ENCODE data around the gene TDRD6. TPM values are rescaled to one million over a fixed set of nuclear protein-coding genes. Genes with fewer than 3 reads are reported as not detected.
A peak's percentile ranks its signal among the peaks of the same experiment; 100 is the strongest.

The TDRD6 gene
- polyA plus RNA-seq, 1 of the 3 experiments (the other 2 are of a cell fraction) = not detected

- no peaks in the 10 kb centered on the region for H3K27me3 ChIP-seq (ENCODE audit: insufficient read depth)
- WGBS (ENCODE audit: low lambda C conversion rate) = under 1% methylated on average over 23 of the region's 72 CpGs
- H3K4me3 ChIP-seq (ENCODE audit: low read depth in 2 of 2, low read length in 1 of 2) = peak within 1 kb of the TSS; percentile 77 to 87
- no peaks in the 10 kb centered on the region for H3K36me3 ChIP-seq (replicated peaks in 1 of 2; ENCODE audit: control insufficient read depth in 1 of 2, insufficient read depth in 2 of 2, low read length in 1 of 2)
- ChIA-PET CTCF (interaction anchor here (0.7 to 1.0 kb wide), 2 partner anchors 9 to 174 kb away, joined by 3 read pairs; no protein-coding TSS in a partner anchor), POLR2A (no interaction called here)
- TF ChIP-seq REST (IDR thresholded peaks at IDR 0.05; ENCODE audit: low read depth, low read length) = no peak
- peak; percentile 59 for TF ChIP-seq PBX3 (IDR thresholded peaks at IDR 0.05)
- H4K20me1 ChIP-seq (ENCODE audit: insufficient read depth) = no peaks in the 10 kb centered on the region
- peaks cover 0 to 3% of the 10 kb centered on the region in 2 experiments; a peak in 2 of 4 replicates for H3K4me1 ChIP-seq (ENCODE audit: control insufficient read depth in 1 of 2, insufficient read depth in 2 of 2, low read depth in 1 of 2, low read length in 1 of 2)
- no peaks in the 10 kb centered on the region for H3K9me2 ChIP-seq
- no peaks in the 10 kb centered on the region for H3F3A ChIP-seq (replicated peaks; ENCODE audit: insufficient read depth)
- peak within 1 kb of the TSS; percentile 93 for H2AFZ ChIP-seq (ENCODE audit: low read depth)
- peaks cover 7% of the 10 kb centered on the region; the same call in 1 of the 2 replicates for H3K9me3 ChIP-seq
- DNase-seq = peak; percentile 91
- peak within 1 kb of the TSS; percentile 96 for H3K4me2 ChIP-seq
- H3K27ac ChIP-seq (ENCODE audit: low read depth in 2 of 2, low read length in 1 of 2) = peak within 1 kb of the TSS in 1 of 2 experiments; percentile 70; a peak in 2 of 4 replicates
- no peaks in the 10 kb centered on the region for H3K79me2 ChIP-seq (ENCODE audit: insufficient read depth)
- H3K9ac ChIP-seq = no peak within 1 kb of the TSS
Observed at GRCh38 chr6:46652603-46653438, 34.9 kb upstream of the TDRD6 start, which contains the start of the genes CYP39A1 and SLC25A27. Gene CYP39A1 (minus strand): TSS chr6:46652818. CDS start chr6:46652582, 236 bp downstream. Gene SLC25A27 (plus strand): TSS chr6:46652975. CDS start chr6:46653193, 218 bp downstream.

- CTCF ChIA-PET = interaction anchor here (1.0 kb wide), 1 partner anchor 175 kb away, joined by 3 read pairs; no protein-coding TSS in a partner anchor
- 24% methylated on average over 10 of the region's 10 CpGs for WGBS (ENCODE audit: low lambda C conversion rate)
- POLR2A ChIA-PET = no interaction called here
Observed at GRCh38 chr6:46653439-46654195, 34.1 kb upstream of the TDRD6 start.

More at GRCh38 chr6:46653439-46654195, 34.1 kb upstream of the TDRD6 start:
- Histone ChIP-seq H3K9ac (no peak overlapping the region), H3F3A (replicated peaks; ENCODE audit: insufficient read depth) (no peaks in the 10 kb centered on the region), H3K4me1 (ENCODE audit: control insufficient read depth in 1 of 2, insufficient read depth in 2 of 2, low read depth in 1 of 2, low read length in 1 of 2) (peaks cover 0 to 3% of the 10 kb centered on the region in 2 experiments; a peak in 2 of 4 replicates), H3K27me3 (ENCODE audit: insufficient read depth) (no peaks in the 10 kb centered on the region), H3K36me3 (replicated peaks in 1 of 2; ENCODE audit: control insufficient read depth in 1 of 2, insufficient read depth in 2 of 2, low read length in 1 of 2) (no peaks in the 10 kb centered on the region), H3K9me3 (peaks cover 7% of the 10 kb centered on the region; the same call in 1 of the 2 replicates), H3K27ac (ENCODE audit: low read depth in 2 of 2, low read length in 1 of 2) (no peak overlapping the region; a peak in 1 of 4 replicates), H4K20me1 (ENCODE audit: insufficient read depth) (no peaks in the 10 kb centered on the region), H2AFZ (ENCODE audit: low read depth) (peak overlapping the region; percentile 93), H3K79me2 (ENCODE audit: insufficient read depth) (no peaks in the 10 kb centered on the region), H3K9me2 (no peaks in the 10 kb centered on the region), H3K4me3 (ENCODE audit: low read depth in 2 of 2, low read length in 1 of 2) (peak overlapping the region; percentile 77 to 87), H3K4me2 (peak overlapping the region; percentile 96)
- TF ChIP-seq JUND (IDR thresholded peaks at IDR 0.05) (no peak), MXI1 (IDR thresholded peaks at IDR 0.05; ENCODE audit: low read depth, low read length) (no peak), RXRA (IDR thresholded peaks at IDR 0.05; ENCODE audit: borderline replicate concordance, low read depth) (no peak), ELF1 (IDR thresholded peaks at IDR 0.05) (no peak), TAF1 (IDR thresholded peaks at IDR 0.05; ENCODE audit: borderline replicate concordance, low read depth, low read length) (no peak), TEAD4 (IDR thresholded peaks at IDR 0.05; ENCODE audit: borderline replicate concordance, insufficient read depth) (no peak)
- TF ChIP-seq, protein P1, sequence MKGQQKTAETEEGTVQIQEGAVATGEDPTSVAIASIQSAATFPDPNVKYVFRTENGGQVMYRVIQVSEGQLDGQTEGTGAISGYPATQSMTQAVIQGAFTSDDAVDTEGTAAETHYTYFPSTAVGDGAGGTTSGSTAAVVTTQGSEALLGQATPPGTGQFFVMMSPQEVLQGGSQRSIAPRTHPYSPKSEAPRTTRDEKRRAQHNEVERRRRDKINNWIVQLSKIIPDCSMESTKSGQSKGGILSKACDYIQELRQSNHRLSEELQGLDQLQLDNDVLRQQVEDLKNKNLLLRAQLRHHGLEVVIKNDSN (IDR thresholded peaks at IDR 0.05; ENCODE audit: borderline replicate concordance, low read depth) = no peak
- no peak for DNase-seq

Data from SK-N-SH (cell line).